ENCODE measurements around the gene SIM2.

DNA sequence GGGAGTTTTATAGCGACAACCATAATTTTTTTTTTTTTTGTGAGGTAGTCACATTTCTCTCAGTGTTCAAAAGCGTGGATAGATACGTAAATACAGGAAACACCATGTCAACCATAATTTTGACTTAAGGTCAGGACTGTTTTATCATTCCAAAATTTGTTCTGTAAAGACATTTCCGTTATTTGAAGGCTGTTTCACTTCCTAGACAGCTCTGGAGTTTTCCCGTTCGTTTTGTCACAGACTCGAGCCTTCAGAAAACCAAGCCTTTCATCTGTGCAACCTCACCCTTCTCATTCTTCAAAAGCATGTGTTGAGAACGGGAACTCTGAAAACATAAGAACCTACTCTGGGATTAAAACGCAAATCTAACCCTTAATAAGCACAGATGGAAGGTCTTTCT is 17.9 kb downstream of the SIM2 start:
- TF ChIP-seq EZH2 (IDR thresholded peaks at IDR 0.05) (no peak), POLR2AphosphoS5 (IDR thresholded peaks at IDR 0.05; ENCODE audit: borderline replicate concordance, low read depth, low read length) (no peak)

Measured in SK-N-MC (cell line).